ENCODE results near the gene PANK3. TPM values are rescaled to one million over a fixed set of nuclear protein-coding genes. Genes with fewer than 3 reads are reported as not detected.

PANK3 gene
- polyA plus RNA-seq, 1 donor from 2014 or later, result 145 TPM

- H3F3A ChIP-seq (ENCODE audit: insufficient read depth, low read length, poor library complexity, severe bottlenecking), result no peaks in the 10 kb centered on the region
- no peak overlapping the region for H2AFZ ChIP-seq (ENCODE audit: low read depth, low read length)
- H3K4me3 ChIP-seq (ENCODE audit: low read length), result no peak overlapping the region
- H3K9me2 ChIP-seq (ENCODE audit: insufficient read depth, low read length), result no peaks in the 10 kb centered on the region
- no peaks in the 10 kb centered on the region for H3K79me2 ChIP-seq (replicated peaks; ENCODE audit: insufficient read depth, low read length)
- peaks cover 5% of the 10 kb centered on the region for H3K36me3 ChIP-seq (ENCODE audit: insufficient read depth, low read length)
- no peaks in the 10 kb centered on the region for H3K27me3 ChIP-seq (ENCODE audit: insufficient read depth, low read depth, low read length)
- TF ChIP-seq POLR2AphosphoS5 (IDR thresholded peaks at IDR 0.05) (no peak), REST (IDR thresholded peaks at IDR 0.05; ENCODE audit: borderline replicate concordance) (no peak), SMC3 (conservative IDR thresholded peaks at IDR 0.05; ENCODE audit: poor library complexity) (no peak), EZH2 (IDR thresholded peaks at IDR 0.05; ENCODE audit: borderline replicate concordance, insufficient read depth, low read length, poor library complexity, severe bottlenecking) (no peak), CTCF (IDR thresholded peaks at IDR 0.05; ENCODE audit: poor library complexity, severe bottlenecking) (no peak), RAD21 (conservative IDR thresholded peaks at IDR 0.05) (no peak), TAF1 (IDR thresholded peaks at IDR 0.05; ENCODE audit: low read depth) (no peak), EP300 (conservative IDR thresholded peaks at IDR 0.05; ENCODE audit: poor library complexity, severe bottlenecking) (no peak), MXI1 (conservative IDR thresholded peaks at IDR 0.05; ENCODE audit: poor library complexity, severe bottlenecking) (no peak)
- no peaks in the 10 kb centered on the region for H3K9me3 ChIP-seq (ENCODE audit: low read length)
- H3K27ac ChIP-seq (ENCODE audit: low read length), result no peak overlapping the region
- no peak overlapping the region for H3K4me2 ChIP-seq (ENCODE audit: low read length)
- H4K20me1 ChIP-seq (ENCODE audit: insufficient read depth), result no peaks in the 10 kb centered on the region
- H3K9ac ChIP-seq (ENCODE audit: low read length), result no peak overlapping the region
Observed at GRCh38 chr5:168502563-168503237, 76.5 kb downstream of the PANK3 start.

Small RNA genes lying within 50 kb of the gene (small RNA-seq; reads per million reads assigned to genes)
- gene MIR103A1, result 310 to 897 (median 401) reads per million in 3 experiments

Other genes with a start within 250 kb of the PANK3 start
- gene RARS1, start 92.9 kb downstream of the PANK3 start, polyA plus RNA-seq, result 114 and 140 TPM in 2 replicates
- 63.7 and 79.6 TPM in 2 replicates for gene FBLL1, start 50.1 kb downstream of the PANK3 start, polyA plus RNA-seq

Measured in neural cell (in vitro differentiated cells).